Esophagus muscularis mucosa (tissue), 4 donors: ENCODE data around the gene COLEC12.

Experiments used
- CTCF ChIP-seq, 3 experiments: fragments of 200-600 bp in 2 of 3; fragments of 450-650 bp in 1 of 3; sonication (generic) in 2 of 3; IDR thresholded peaks; one replicate each; pipeline ENCODE4 v1.5.1; 2017 to 2019; ENCODE audit warnings: antibody characterized with exemption in 3 of 3, mild to moderate bottlenecking in 2 of 3, moderate library complexity in 1 of 3
- EP300 ChIP-seq: sonication (generic); formaldehyde crosslinking; IDR thresholded peaks from one replicate; pipeline ENCODE4 v1.6.1; 2017; ENCODE audit warnings: antibody characterized with exemption
- POLR2A ChIP-seq: fragments of 450-650 bp; IDR thresholded peaks from one replicate; pipeline ENCODE4 v1.6.1; 2017; ENCODE audit warnings: antibody characterized with exemption, moderate library complexity, mild to moderate bottlenecking, low read depth

GRCh38 chr18:320155-320554 lies 180.3 kb downstream of the COLEC12 start:
- no peak for TF ChIP-seq CTCF (IDR thresholded peaks at IDR 0.05)
- TF ChIP-seq EP300, result no peak
- TF ChIP-seq POLR2A, result no peak
